Left lobe of liver (tissue), 2 donors: ENCODE measurements around the gene MMP24OS. TPM values are rescaled to one million over a fixed set of nuclear protein-coding genes. Genes with fewer than 3 reads are reported as not detected.

Experiments
- ATAC-seq: fragments of 200-7000 bp; cut with Tn5 transposase; one replicate; pipeline ENCODE4 v1.9.1; 2020; ENCODE audit warnings: mild to moderate bottlenecking, moderate library complexity
- DNase-seq: peaks from one replicate; pipeline ENCODE4 v3.0.0-alpha.2; 2020; ENCODE audit warnings: low spot score
- total RNA-seq: library from RNA; stranded (reverse); gene quantifications from one replicate; pipeline ENCODE4 v1.2.1, GENCODE V29; 2021
- donor health status: DM: no; HTN: no; CAD: no; lungs with moderate emphysema.
- donor health status: DM: no; HTN: yes; CAD: no.

The MMP24OS gene
- total RNA-seq, 1 donor from 2014 or later, result 27.3 TPM

- DNase-seq, result no peak
- ATAC-seq, result no peak
These were observed 15.7 kb upstream of the MMP24OS start for GRCh38 chr20:35293303-35294292.

GRCh38 chr20:35292504-35293285 lies 14.8 kb upstream of the MMP24OS start:
- no peak for DNase-seq
- no peak for ATAC-seq

- DNase-seq (no peak), ATAC-seq (no peak)
These were observed 14.0 kb upstream of the MMP24OS start, which contains the start of gene FAM83C for GRCh38 chr20:35291654-35292503. TSS of gene FAM83C (minus strand) at chr20:35292425. CDS start at chr20:35292304, 121 bp downstream.

GRCh38 chr20:35290887-35291417 lies 13.0 kb upstream of the MMP24OS start:
- no peak for ATAC-seq

GRCh38 chr20:35290186-35290886 lies 12.4 kb upstream of the MMP24OS start:
- DNase-seq (no peak), ATAC-seq (no peak)

More at GRCh38 chr20:35290887-35291417, 13.0 kb upstream of the MMP24OS start:
- no peak for DNase-seq

- DNase-seq, result no peak
- no peak for ATAC-seq
These were observed 10.6 kb upstream of the MMP24OS start for GRCh38 chr20:35288325-35289060.

GRCh38 chr20:35287509-35288324 lies 9.8 kb upstream of the MMP24OS start:
- no peak for ATAC-seq
- DNase-seq, result no peak

- DNase-seq, result no peak
- no peak for ATAC-seq
These were observed 9.1 kb upstream of the MMP24OS start for GRCh38 chr20:35286899-35287508.

GRCh38 chr20:35286077-35286898 lies 8.4 kb upstream of the MMP24OS start:
- ATAC-seq (peak; percentile 74), DNase-seq (peak; percentile 69)

GRCh38 chr20:35285806-35286076 lies 7.8 kb upstream of the MMP24OS start:
- peak; percentile 1 for ATAC-seq
- no peak for DNase-seq

- ATAC-seq (peak; percentile 8), DNase-seq (no peak)
These were observed 7.3 kb upstream of the MMP24OS start for GRCh38 chr20:35284992-35285805.

GRCh38 chr20:35284267-35284991 lies 6.5 kb upstream of the MMP24OS start, which contains the start of gene EIF6:
TSS of gene EIF6 (minus strand) at chr20:35284772. CDS start at chr20:35284487, 285 bp downstream.
- ATAC-seq (peak; percentile 83), DNase-seq (peak; percentile 88)

GRCh38 chr20:35283441-35284266 lies 5.7 kb upstream of the MMP24OS start:
- no peak for DNase-seq
- ATAC-seq, result no peak

GRCh38 chr20:35281506-35282101 lies 3.7 kb upstream of the MMP24OS start:
- DNase-seq (no peak), ATAC-seq (no peak)
